ENCODE data around the gene STEAP1B.

STEAP1B gene

DNA sequence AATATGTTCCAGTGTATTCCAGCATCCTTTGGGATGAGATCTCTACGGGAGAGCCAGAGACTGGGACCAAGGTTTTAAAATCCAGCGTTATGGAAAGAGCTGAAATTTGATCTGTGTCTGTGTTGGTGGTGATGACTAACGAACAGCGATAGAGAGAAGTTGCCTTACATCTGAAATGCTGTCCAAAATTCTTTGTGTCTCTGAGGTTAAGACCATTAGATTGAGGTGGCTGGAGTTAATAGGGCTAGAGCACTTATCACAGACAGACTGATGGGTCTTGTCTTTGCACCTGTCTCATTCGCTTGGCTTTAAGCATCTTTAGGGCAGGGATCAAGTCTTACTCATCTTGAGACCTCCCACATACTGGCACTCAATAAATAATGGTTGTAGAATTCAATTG lies 102.0 kb downstream of the STEAP1B start:
- DNase-seq: no peak

DNA sequence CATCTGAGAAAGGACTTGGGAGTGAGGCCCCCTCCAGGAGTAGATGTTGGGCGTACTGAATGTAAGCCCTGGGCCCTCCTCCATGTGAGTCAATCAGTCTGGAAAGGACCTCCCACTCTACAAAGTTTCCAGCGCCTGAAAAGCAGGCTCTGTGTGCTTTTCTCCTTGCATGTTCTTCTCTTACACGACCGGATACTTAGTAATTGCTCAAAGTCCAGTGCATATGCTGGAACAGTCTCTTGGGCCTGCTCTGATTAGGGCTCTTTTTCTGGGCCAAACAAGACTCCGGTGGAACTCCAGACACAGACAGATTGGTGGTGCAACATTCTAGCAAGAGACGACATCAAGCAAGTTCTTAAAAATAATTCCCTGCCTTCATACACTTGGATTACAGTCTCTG lies 104.8 kb downstream of the STEAP1B start:
- DNase-seq: no peak

DNA sequence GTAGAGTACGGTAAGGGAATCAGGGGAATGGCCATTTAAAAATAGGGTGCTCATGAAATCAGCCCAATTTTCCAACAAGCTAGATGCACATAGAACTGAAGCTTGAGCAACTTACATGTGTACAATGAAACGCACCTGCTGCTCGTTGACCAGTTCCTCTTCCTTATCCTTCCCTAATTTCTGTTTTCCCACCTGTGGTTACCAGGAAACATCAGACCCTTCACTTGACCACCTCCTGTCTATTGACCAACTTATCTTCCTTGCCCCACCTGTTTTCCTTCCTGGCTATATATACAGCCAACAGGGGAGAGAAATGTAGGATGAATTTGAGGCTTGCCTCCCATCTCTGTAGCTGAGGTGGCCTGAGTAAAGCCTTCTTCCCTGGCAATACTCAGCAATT lies 105.2 kb downstream of the STEAP1B start:
- DNase-seq: no peak

DNA sequence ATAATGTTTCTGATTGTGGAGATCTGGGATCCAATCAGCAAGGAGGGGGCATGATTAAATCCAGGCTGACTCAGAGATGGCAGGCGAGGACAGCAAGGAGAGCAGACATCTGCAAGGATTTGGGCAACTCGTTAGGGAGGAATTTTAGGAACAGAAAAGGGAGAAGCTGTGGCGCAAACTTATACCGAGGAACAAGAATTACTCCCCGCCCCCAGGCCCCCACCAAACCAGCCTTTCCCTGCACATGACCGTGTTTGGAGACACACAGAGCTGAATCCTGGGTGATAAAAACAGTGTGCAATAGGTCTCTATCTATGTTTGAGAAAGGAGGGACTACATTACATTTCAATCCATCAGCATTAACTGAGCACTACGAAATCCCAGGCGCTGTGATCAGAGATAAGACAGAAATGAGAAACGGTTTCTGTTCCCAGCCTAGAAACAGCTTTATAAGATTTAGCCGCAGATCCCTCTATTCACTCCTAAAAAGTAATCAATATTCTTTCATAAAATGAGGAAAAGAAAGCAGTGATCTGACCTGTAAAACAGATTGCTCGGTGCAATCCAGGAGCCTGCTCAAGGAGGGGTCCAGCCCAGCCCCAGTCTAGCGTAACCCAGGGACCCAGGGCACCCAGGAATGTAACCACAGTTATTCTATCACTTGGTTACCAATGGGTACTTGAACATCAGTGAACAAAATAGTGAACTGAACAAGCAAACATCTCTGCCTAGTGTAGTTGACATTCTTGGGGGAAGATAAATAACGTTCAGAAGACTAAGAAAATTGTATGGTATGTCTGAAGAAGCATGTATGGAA lies 105.9 kb downstream of the STEAP1B start:
- no peak for DNase-seq

DNA sequence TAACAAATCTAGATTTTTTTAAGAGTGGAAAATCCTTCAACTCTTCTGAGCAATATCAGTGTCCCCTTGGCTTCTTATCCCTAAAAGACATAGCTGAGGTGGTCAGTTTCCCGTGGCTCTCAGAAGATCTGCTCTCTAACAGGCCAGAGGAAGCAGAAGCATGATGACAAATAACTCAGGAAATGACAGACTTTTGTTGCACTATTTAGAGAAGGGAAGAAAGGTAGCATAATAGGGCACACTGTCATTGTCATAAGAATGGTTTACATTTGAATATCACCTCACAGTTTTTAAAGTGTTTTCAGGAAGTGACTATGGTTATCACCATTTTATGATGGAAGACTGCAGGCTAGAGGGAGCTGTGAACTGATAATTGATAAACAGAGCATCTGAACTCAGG lies 109.5 kb downstream of the STEAP1B start:
- DNase-seq: no peak

DNA sequence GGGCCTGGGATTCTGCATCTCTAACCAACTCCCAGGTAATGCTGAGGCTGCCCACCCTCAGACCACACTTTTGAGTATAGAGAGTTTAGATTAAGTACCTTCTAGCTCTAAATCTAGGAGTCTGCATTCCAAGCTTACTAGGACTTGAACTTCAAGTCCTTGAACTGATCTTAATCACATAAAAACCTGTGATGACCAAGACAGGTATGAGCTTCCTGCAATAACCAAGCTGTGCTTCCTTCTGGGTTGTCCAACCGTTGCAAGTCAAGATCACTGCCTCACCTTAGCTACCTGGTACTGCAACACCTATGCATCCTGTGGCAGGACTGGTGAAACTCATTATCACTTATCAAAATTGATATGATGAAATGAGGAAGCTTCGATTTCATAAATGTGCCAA lies 110.1 kb downstream of the STEAP1B start:
- no peak for DNase-seq

DNA sequence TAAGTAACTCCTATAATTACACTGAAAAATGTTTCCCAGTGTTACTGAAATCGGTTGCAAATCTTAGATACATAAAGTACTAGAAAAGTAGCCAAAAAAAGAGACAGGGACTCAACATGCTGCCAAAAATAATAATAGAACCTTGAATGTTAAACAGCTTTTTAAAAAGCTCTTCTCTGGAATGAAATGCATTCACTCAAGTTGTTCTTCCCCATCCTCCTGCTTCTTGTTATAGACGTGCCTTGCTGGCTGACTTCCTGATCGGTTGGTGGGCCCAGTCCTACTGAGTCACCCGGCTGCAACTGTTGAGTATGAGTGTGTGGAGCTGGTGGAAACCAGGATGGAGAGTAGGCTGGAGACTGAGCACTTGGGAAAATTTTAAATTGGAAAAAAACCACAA lies 112.4 kb downstream of the STEAP1B start:
- no peak for DNase-seq

DNA sequence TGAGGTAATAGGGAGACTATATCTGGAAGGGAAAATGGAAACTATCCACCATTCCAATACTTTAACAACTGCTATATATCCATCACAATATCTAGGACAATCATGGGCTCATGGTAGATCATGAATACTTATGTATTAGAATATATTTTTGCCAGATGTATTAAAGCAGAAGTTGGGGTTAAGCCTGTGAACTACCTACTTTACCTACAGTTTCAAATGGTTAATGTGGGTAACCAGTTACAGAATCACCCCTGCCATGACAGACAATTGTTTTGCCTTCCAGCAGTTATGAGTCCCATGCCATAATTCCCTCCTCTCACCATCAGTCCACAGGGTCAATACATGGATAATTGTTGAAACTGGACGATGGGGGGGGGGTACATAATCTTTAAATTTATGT lies 113.1 kb downstream of the STEAP1B start:
- DNase-seq: no peak

DNA sequence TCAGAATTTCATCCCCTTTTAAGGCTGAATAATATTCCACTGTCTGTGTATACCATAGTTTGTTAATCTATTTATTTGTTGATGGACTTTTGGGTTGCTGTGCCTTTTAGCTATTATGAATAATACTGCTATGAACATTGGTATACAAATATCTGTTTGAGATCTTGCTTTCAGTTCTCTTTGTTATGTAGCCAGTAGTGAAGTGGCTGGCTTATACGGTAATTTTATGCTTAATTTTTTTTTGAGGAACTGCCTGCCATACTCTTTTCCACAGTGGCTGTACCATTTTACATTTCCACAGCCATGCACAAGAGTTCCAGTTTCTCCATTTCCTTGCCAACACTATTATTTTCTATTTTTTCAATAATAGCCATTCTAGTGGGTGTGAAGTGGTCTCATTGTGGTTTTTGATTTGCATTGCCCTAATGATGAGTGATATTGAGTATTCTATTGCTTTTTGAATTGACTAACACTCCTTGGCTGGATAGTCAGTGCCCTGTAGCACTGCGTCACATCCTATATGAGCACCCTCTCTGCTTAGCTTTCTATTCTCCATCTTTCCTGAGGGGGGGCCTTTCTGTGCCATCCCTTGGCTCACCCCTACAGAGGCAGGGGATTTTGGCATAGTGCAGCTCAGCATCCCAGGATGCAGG lies 113.7 kb downstream of the STEAP1B start:
- DNase-seq: no peak

DNA sequence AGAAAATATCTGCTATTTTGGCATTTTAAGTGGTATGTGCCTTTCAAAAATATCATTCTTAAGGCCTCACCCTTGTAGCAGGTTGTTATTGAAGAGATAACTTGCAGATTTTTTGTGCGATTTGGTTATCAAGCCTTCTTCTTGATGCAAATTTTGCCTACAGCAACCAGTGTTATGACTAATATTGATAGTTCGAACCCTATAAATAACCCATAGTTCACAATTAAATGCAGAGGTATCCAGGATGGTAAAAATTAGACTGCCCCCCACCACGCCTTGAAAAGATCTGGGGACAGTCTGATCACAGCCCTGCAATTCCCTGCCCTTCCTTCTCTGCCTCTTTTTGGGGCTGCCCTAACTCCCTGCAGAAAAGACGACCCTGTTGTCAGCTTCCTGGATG lies 114.7 kb downstream of the STEAP1B start:
- no peak for DNase-seq

DNA sequence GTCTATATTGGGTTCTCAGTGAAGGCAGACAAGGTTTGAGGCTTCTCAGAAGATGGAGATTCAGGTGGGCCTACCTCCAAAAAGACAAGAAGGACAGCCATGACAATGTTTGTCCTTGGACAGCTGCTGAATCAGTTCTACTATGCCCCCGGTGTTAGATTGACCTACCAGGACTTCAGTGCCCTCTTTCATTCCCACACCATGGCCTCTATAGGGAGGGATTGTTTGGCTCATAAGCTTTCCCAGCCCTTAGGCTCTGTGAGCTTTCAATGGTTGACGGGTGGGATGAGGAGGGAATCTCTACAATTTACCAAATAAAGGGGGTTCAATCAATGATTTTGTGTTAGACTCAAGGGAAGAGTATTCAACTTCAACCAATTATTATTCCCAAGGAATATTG lies 119.7 kb downstream of the STEAP1B start:
- no peak for DNase-seq

DNA sequence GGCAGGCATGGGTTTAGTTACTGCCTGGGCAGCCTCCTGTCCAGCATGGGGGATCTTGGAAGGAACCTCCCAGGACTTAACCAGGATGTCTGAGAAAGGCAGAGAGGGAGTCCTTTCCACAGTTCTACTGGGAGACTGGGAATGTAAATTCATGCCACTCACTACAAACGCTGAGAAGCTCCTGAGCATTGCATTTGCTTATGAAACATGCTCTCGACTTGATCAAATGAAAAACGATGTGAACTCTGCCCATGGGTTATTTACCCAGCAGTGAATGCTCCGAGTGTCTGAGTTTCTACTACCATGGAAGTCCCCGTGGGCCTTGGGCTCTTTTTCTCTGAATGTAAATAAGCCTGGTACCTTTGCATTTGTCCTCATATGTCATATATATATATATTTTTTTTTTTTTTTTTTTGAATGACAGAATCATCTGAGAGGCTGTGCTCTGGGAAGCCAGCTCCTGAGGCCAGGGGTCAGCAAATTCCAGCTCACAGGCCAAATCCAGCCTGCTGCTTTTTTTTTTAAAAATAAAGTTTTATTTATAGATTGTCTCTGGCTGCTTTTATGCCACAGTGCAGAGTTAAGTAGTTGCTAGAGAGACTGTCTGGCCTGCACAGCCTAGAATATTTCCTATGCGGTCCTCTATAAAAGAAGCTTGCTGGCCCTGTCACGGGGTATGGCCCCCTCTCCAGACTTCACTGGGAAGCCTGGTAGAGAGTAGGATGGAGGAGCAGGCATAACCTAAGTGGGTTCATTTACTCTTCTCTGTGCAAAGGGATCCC lies 121.6 kb downstream of the STEAP1B start:
- no peak for DNase-seq

DNA sequence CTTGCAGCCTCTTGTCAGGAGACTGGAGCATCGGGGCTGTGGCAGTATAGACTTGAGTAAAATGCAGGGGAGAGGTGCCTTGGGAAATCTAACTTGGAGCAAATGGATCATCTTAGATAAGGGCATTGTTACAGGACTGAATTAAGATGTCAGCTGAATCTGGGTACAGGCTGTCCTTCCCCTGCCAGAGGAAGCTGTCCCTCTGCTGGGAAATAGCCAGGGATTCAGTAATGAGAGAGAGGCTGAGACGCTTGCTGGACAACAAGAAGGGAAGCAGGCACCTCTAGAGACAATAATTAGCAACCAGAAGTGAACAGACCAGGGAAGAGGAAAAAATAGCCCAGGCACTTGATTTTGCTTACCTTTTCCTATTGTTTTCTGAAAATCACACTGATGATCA lies 122.3 kb downstream of the STEAP1B start:
- DNase-seq: no peak

DNA sequence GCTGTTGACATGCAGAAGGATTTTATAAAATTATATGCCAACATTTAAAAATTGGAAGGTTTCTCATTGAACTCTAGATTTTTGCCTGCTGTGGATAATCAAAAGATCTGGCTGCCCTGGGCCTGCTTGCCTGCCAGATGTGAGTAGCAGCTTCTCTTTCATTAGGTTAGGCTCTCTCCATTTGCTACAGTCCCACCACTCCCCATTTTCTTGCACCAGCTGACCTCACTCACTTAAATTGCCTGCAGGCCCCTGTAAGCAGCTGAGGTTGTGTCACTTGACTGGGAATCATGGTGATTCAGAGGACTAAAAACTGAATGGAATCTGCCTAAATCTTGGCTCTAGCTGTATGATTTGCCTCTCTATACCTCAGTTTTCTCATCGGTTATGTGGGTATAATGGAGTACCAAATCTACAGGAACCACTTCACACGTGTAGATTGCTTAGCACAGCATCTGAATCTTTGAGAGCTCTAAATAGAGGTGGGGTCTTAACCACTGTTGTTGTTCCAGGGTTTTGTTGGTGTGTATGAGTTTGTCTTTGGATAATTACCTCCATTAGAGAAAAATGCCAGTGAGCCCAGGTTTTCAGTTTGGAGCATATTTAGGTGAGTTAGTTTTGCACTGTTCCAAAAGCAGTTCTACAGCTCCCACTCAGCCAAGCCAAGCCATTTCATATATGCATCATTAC lies 124.5 kb downstream of the STEAP1B start:
- DNase-seq: no peak

DNA sequence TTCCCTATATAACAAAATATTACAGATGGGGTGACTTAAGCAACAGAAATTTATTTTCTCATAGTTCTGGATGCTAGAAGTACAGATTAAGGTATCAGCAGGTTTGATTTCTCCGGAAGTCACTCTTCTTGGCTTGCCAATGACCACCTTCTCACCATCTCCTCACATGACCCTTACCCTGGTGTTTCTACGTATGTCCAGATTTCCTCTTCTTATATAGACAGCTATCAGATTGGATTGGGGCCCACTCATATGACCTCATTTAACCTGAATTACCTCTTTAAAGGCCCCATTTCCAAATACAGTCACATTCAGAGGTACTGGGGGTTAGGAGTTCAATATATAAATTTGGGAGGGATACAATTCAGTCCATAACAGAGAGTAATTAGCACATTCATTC lies 126.1 kb downstream of the STEAP1B start:
- no peak for DNase-seq

DNA sequence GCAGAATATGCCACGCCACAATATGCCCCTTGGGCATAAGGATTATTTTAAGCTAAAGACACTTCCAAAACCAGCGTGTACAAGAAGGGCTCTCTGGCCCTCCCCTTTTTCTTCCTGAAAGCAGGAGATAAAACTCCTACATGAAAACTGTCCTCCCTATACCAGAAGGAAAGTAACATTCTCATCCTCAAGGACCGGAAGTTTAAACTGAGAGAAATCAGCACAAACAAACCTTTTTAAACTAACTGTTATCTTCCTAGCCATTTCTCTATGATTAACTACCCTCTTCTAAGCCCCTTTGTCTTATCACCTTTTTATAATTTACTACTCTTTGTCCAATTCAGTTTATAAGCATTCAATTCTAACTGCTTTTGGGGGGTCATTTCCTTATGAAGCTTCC lies 126.6 kb downstream of the STEAP1B start:
- DNase-seq: no peak

DNA sequence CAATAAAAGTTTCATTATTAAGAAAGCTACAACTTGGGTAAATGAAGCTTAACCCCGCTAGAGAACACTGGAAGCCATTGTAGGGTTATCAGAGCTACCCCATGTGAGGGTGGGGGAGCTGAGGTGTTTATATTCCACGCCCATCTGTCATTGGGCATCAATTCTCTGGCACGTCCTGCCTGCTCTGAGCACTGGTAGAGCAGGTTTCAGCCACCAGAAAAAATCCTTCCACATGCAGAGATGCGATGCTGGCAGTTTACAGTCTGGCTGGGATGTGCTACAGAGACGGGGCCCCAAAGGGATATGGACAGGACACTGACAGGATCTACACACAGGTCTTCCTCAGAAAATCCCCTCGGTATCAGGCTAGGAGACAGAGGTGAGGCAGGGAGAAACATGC lies 127.1 kb downstream of the STEAP1B start:
- DNase-seq: no peak

DNA sequence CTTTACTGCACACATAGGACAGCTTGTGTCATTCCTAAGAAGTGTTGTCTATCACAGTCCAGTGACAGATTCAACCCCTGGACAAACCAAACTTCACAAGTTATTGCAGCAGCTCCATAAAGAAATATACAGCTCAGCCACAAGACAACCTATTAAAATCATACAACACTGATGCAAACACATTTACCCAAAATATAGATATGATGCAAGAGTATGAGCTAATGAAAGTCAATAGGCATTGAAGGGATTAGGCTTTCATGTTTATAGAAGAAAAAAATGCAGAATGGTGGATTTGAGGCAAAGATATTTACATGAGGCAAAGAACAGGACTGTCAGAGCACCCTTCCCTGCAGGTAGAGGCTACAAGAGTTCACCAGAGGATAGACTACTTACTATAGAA lies 128.1 kb downstream of the STEAP1B start:
- DNase-seq: no peak
